Panc1 (cell line): ENCODE results near the gene PRH2. TPM values are rescaled to one million over a fixed set of nuclear protein-coding genes. Genes with fewer than 3 reads are reported as not detected.

ENCODE experiments used
- ATAC-seq: fragments of 200-7000 bp; cut with Tn5 transposase; 2 replicates; pipeline ENCODE4 v1.9.1; 2020; ENCODE audit warnings: mild to moderate bottlenecking, moderate library complexity
- BruUV-seq: library from RNA; stranded (reverse); fragments of 400-500 nt; replicated peaks from 2 replicates; lab custom pipeline; 2021; lab: Mats Ljungman, UMichigan
- CTCF ChIA-PET: fragments of 300-600 bp; sonication (Branson Sonifier 250); formaldehyde crosslinking; loops from one replicate; lab custom pipeline; 2022; ENCODE audit warnings: antibody characterized with exemption; lab: Charles Lee
- POLR2A ChIA-PET: fragments of 300-600 bp; sonication (Branson Sonifier 250); formaldehyde crosslinking; loops from one replicate; lab custom pipeline; 2022; ENCODE audit warnings: antibody characterized with exemption; lab: Charles Lee
- DNase-seq: peaks from one replicate; pipeline ENCODE4 v3.0.0-alpha.2; 2010; ENCODE audit warnings: low read depth, low spot score
- H3K27ac ChIP-seq: 2 replicates; pipeline ENCODE4 v1.5.1; 2011; ENCODE audit warnings: mild to moderate bottlenecking, low read length, inconsistent platforms
- H3K27me3 ChIP-seq: fragments of 200-500 bp; sonication (Bioruptor generic); 2 replicates; pipeline ENCODE4 v1.6.0; 2014; ENCODE audit warnings: low read length, inconsistent platforms; ENCODE audit not compliant: control insufficient read depth, insufficient read depth
- H3K36me3 ChIP-seq: fragments of 200-500 bp; sonication (Bioruptor generic); 2 replicates; pipeline ENCODE4 v1.5.1; 2014; ENCODE audit warnings: inconsistent platforms, mild to moderate bottlenecking, low read length, moderate library complexity; ENCODE audit not compliant: control insufficient read depth, insufficient read depth
- H3K4me1 ChIP-seq: 2 replicates; pipeline ENCODE4 v1.5.1; 2011; ENCODE audit warnings: inconsistent platforms, mild to moderate bottlenecking, low read length, moderate library complexity; ENCODE audit not compliant: control insufficient read depth, insufficient read depth
- H3K4me3 ChIP-seq, 2 experiments: 2 replicates each; pipeline ENCODE4 v1.5.1; 2011 to 2012; ENCODE audit warnings: low read depth in 2 of 2, low read length in 2 of 2, mild to moderate bottlenecking in 2 of 2, inconsistent platforms in 1 of 2, moderate library complexity in 1 of 2
- H3K9me3 ChIP-seq: fragments of 200-500 bp; sonication (Bioruptor generic); 2 replicates; pipeline ENCODE4 v1.5.1; 2014; ENCODE audit warnings: low read depth, mild to moderate bottlenecking, inconsistent platforms, low read length, moderate library complexity; ENCODE audit not compliant: control insufficient read depth, insufficient read depth
- POLR2AphosphoS5 ChIP-seq: IDR thresholded peaks from 2 replicates; pipeline ENCODE4 v1.6.1; 2012; ENCODE audit warnings: mild to moderate bottlenecking, low read depth, low read length, moderate library complexity
- SIN3A ChIP-seq: IDR thresholded peaks from 2 replicates; pipeline ENCODE4 v1.6.1; 2012; ENCODE audit warnings: low read depth, mild to moderate bottlenecking, low read length, moderate library complexity, borderline replicate concordance; ENCODE audit not compliant: insufficient read depth
- TCF7L2 ChIP-seq: IDR thresholded peaks from 2 replicates; pipeline ENCODE4 v1.6.1; 2011; ENCODE audit warnings: mild to moderate bottlenecking, low read depth, low read length, inconsistent platforms
- in situ Hi-C: cut with HindIII; loops from 2 replicates; pipeline ENCODE4 v1.10.0; 2016; ENCODE audit warnings: low sequenced_read_pairs, low pct_unique_long_range_greater_than_20kb
- intact Hi-C: fragments of 100-400 bp; cut with micrococcal nuclease; formaldehyde crosslinking; loops from one replicate; pipeline ENCODE4 v1.10.0; 2022; ENCODE audit not compliant: unreplicated experiment
- total RNA-seq: library from RNA; stranded (reverse); gene quantifications from one replicate; pipeline ENCODE4 v1.2.1, GENCODE V29; 2021; ENCODE audit not compliant: unreplicated experiment
- TF ChIP-seq, protein P1 (sequence below): fragments of 450-650 bp; IDR thresholded peaks from 2 replicates; pipeline ENCODE4 v1.5.1; 2017; ENCODE audit warnings: mild to moderate bottlenecking
- TF ChIP-seq, protein P2 (sequence below), 2 experiments: IDR thresholded peaks; 2 replicates each; pipeline ENCODE4 v1.6.1; 2011 to 2012; ENCODE audit warnings: low read depth in 2 of 2, control low read depth in 1 of 2, low read length in 1 of 2, mild to moderate bottlenecking in 1 of 2, moderate library complexity in 1 of 2; ENCODE audit not compliant: insufficient read depth in 1 of 2

Gene PRH2
- total RNA-seq, 1 experiment from 2014 or later = not detected

DNA sequence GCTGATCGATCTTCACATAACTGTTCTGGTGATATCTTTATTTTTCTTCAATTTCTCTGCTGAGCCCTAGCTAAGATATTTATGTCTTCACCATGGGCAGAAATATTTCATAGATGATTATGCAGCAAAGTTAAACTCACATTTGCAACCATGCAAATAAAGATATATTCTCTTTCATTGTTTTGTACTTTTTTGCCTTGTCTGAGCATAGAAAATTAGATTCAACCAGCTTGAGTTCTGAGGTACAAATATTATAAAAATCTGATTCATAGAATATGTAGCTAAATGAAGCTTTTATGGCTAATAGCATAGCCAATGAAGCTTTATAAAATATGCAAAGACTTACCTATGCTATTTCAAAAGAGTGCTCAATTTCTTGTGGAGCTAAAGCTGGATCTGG is 19.6 kb upstream of the PRH2 start, which contains the start of gene TAS2R13:
TAS2R13 (minus strand) TSS at position 101 of the 400 bp plus-strand sequence. CDS start 264 bp downstream, outside the sequence.
- TF ChIP-seq, protein P1, sequence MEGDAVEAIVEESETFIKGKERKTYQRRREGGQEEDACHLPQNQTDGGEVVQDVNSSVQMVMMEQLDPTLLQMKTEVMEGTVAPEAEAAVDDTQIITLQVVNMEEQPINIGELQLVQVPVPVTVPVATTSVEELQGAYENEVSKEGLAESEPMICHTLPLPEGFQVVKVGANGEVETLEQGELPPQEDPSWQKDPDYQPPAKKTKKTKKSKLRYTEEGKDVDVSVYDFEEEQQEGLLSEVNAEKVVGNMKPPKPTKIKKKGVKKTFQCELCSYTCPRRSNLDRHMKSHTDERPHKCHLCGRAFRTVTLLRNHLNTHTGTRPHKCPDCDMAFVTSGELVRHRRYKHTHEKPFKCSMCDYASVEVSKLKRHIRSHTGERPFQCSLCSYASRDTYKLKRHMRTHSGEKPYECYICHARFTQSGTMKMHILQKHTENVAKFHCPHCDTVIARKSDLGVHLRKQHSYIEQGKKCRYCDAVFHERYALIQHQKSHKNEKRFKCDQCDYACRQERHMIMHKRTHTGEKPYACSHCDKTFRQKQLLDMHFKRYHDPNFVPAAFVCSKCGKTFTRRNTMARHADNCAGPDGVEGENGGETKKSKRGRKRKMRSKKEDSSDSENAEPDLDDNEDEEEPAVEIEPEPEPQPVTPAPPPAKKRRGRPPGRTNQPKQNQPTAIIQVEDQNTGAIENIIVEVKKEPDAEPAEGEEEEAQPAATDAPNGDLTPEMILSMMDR = no peak
- in situ Hi-C loops (no loop called here), intact Hi-C loops (no loop called here)
- Histone ChIP-seq H3K36me3 (no peaks in the 10 kb centered on the region), H3K4me3 (no peak within 1 kb of the TSS), H3K4me1 (no peaks in the 10 kb centered on the region), H3K9me3 (no peaks in the 10 kb centered on the region), H3K27ac (no peak within 1 kb of the TSS), H3K27me3 (no peaks in the 10 kb centered on the region)
- ChIA-PET CTCF (no interaction called here), POLR2A (no interaction called here)
- no TSS peak for BruUV-seq
- no peak for ATAC-seq
- DNase-seq = no peak

DNA sequence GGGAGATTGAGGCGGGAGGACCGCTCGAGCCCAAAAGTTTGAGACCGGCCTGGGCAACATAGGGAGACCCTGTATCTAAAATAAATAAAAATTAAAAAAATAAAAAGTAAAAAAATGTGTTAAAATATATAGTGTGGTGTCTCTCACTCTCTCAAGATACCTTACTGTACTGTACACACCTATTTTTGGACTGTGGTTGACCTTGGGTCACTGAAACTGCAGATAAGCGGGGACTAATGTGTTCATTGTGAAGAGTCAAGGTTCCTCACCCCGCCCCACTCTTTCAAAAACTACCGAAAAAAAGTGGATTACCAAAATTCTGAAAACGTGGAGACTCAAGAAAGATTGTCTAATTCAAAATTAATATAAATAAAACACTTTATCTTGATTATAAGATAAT is 18.7 kb upstream of the PRH2 start:
- no TSS peak for BruUV-seq
- intact Hi-C loops (no loop called here), in situ Hi-C loops (no loop called here)
- no peak for ATAC-seq
- TF ChIP-seq POLR2AphosphoS5 = no peak
- TF ChIP-seq, protein P2, sequence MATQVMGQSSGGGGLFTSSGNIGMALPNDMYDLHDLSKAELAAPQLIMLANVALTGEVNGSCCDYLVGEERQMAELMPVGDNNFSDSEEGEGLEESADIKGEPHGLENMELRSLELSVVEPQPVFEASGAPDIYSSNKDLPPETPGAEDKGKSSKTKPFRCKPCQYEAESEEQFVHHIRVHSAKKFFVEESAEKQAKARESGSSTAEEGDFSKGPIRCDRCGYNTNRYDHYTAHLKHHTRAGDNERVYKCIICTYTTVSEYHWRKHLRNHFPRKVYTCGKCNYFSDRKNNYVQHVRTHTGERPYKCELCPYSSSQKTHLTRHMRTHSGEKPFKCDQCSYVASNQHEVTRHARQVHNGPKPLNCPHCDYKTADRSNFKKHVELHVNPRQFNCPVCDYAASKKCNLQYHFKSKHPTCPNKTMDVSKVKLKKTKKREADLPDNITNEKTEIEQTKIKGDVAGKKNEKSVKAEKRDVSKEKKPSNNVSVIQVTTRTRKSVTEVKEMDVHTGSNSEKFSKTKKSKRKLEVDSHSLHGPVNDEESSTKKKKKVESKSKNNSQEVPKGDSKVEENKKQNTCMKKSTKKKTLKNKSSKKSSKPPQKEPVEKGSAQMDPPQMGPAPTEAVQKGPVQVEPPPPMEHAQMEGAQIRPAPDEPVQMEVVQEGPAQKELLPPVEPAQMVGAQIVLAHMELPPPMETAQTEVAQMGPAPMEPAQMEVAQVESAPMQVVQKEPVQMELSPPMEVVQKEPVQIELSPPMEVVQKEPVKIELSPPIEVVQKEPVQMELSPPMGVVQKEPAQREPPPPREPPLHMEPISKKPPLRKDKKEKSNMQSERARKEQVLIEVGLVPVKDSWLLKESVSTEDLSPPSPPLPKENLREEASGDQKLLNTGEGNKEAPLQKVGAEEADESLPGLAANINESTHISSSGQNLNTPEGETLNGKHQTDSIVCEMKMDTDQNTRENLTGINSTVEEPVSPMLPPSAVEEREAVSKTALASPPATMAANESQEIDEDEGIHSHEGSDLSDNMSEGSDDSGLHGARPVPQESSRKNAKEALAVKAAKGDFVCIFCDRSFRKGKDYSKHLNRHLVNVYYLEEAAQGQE (IDR thresholded peaks at IDR 0.05; ENCODE audit: insufficient read depth in 1 of 2, low read depth in 2 of 2, low read length in 1 of 2) = no peak
- no peak for TF ChIP-seq SIN3A
- no peak for TF ChIP-seq TCF7L2
- TF ChIP-seq, protein P1 = no peak
- Histone ChIP-seq H3K4me1 (no peaks in the 10 kb centered on the region), H3K9me3 (no peaks in the 10 kb centered on the region), H3K4me3 (no peak overlapping the region), H3K27ac (no peak overlapping the region), H3K27me3 (no peaks in the 10 kb centered on the region), H3K36me3 (no peaks in the 10 kb centered on the region)
- DNase-seq = no peak
- ChIA-PET CTCF (no interaction called here), POLR2A (no interaction called here)

DNA sequence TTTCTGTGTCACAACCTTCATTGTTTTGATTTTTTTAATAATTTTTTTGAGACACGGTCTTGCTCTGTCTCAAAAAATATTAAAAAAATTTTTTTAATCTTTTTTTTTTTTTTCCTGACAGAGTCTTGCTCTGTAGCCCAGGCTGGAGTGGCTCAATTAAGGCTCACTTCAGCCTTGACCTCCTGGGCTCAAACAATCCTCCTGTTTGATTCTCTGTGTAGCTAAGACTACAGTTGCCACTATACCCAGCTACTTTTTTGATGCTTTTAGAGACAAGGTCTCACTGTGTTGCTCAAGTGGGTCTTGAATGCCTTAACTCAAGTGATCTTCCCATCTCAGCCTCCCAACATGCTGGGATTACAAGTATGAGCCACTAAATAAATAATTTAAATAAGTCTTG is 9.2 kb upstream of the PRH2 start:
- BruUV-seq = no TSS peak
- Histone ChIP-seq H3K9me3 (no peaks in the 10 kb centered on the region), H3K4me1 (no peaks in the 10 kb centered on the region), H3K36me3 (no peaks in the 10 kb centered on the region), H3K4me3 (no peak overlapping the region), H3K27ac (no peak overlapping the region), H3K27me3 (no peaks in the 10 kb centered on the region)
- CTCF ChIA-PET = no interaction called here
- ATAC-seq (no peak), DNase-seq (no peak)
- POLR2A ChIA-PET = no interaction called here
- TF ChIP-seq, protein P1 = no peak
- TF ChIP-seq POLR2AphosphoS5 = no peak
- TF ChIP-seq TCF7L2 = no peak
- no peak for TF ChIP-seq SIN3A
- TF ChIP-seq, protein P2 (IDR thresholded peaks at IDR 0.05; ENCODE audit: insufficient read depth in 1 of 2, low read depth in 2 of 2, low read length in 1 of 2) = no peak
- intact Hi-C loops = no loop called here
- in situ Hi-C loops = no loop called here
